CD4-positive, alpha-beta T cell treated with Interleukin-15 for 1 hour (primary cell): ENCODE measurements around the gene CFAP299.
"Not testable (repeated sequence)": the region's sequence is repeated elsewhere in the genome, so short reads cannot be mapped to it uniquely, and the experiment has no call there.

Experiments
- DNase-seq: peaks from one replicate; pipeline ENCODE4 v3.0.0-alpha.2; 2020

The CFAP299 gene

DNA sequence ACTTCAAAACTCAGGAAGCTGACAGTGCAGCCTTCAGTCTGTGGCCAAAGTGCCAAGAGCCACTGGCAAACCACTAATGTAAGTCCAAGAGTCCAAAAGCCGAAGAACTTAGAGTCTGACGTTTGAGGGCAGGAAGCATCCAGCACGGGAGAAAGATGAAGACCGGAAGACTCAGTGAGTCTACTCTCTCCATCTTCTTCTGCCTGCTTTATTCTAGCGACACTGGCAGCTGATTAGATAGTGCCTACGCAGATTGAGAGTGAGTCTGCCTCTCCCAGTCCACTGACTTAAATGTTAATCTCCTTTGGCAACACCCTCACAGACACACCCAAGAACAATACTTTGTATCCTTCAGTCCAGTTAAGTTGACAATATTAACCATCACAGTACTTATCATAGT, 414.0 kb downstream of the CFAP299 start:
- not testable (repeated sequence) for DNase-seq

DNA sequence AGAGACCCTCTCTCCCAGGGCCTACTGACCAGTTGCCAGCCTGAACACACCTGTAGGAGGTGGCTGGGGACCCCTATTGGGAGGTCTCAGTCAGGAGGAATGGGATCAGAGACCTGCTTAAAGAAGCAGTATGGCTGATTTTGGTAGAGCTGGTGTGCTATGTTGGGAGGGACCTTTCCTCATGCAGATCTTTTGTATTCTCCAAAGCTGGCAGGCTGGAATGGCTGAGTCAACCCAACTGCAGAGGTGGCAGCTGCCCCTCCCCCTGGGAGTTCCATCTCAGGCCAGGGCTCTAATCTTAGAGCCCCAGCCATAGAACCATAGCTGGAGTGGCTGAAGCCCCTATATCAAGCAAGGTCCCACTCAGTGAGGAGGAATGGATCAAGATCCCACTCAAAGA, 415.7 kb downstream of the CFAP299 start:
- no peak for DNase-seq

DNA sequence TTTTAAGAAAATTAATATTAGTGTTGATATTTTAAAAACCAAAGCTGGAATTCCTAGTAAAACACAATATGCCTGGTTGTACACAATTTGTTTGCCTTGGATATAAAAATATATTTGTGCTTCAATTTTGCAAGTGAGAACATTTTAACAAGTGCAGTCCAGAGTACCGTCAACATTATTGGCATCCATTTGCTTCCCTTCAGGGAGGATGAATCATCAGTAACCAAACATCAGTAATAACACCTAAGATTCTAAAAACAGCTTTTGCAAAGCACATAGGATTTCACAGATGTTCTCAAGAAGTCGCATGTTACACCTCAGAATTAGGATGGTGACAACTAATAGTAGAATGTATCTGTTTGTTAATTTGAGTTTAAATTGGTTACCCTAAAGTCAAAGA, 432.4 kb downstream of the CFAP299 start:
- DNase-seq, result no peak

DNA sequence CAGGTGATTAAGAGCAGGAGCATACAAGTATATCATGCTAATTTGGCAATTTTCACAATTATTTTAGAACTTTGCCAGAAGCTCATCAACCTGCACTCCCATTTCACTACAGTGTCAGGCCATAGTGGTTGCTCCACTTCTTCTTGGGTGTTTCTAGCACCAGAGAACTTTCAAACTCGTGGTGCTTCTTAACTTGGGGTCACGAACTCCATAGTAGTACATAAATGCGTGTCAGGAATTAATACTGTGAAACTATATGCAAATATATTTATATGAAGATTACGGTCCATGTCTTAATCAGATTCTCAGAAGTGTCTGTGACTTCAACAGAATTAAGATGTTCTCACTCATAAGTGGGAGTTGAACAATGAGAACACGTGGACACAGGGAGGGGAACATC, 440.6 kb downstream of the CFAP299 start:
- no peak for DNase-seq

DNA sequence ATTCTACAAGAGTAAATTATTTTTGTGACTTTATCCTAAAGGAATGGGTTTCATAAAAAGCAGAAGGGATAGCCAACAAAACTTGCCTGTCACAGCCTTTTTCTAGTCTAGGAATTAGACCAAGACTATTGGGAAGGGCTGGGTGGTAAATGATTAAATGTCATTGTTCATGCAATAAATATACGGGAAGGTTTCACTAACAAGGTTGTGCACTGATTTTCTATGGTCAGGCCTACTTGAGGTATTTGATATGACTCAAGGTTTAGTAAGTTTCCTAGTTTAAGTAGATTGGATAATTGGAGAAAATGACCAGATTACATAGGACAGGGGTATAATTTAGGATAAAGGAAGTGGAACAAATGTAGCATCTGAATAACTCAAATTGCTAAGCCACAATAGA, 445.9 kb downstream of the CFAP299 start:
- DNase-seq, result no peak

DNA sequence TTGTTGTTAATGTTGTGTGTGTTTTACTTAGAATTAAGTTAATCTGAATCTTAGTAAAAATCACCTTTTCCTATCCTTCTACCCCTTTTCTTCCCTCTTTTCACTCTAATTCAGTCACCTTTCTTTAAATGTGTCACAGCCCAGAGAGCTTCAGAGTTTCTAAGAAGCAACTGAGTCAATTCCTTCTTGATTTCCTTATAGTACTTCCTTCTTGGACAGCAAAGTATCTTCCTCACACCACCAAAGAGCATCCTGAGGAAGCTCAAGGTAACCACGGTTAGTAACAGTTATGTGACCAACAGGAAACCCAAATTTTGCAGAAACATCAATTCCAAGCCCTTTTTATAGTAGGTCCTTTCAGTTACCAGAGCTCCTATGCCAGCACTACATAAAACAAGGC, 451.8 kb downstream of the CFAP299 start:
- no peak for DNase-seq

DNA sequence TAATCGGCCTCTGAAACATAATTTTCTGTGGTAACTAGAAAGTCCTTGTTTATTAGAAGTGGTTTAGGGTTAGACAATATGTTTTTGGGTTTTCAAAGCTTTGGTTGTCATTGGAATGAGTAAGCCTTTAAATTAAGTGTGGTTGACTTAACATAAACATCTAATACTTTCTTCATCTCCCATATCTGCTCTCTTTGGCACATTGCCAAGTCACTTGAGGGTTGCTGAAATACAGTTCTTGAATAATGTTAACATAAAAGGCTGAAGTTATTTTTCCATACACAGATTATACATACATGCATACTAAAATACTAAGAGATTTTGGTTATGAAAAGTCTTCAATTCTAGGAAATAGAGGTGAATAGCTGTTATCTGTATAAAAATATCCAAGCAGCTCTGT, 453.3 kb downstream of the CFAP299 start:
- no peak for DNase-seq

DNA sequence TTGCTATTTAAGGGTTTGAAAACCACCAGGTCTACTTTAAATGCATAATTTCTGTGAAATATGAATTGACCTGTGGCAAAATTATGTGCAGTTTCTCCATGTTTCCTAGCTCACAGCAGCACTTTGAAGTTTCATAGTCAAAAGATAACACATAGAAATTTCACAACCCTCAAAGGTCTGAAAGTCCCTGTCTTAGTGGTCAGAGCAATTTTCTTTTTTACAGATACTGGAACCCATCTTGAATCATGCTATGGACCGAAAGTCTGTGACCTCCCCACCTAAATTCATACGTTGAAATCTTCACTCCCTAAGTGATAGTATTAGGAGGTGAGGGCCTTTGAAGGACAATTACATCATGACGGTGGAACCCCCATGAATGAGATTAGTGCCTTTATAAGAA, 454.6 kb downstream of the CFAP299 start:
- no peak for DNase-seq

DNA sequence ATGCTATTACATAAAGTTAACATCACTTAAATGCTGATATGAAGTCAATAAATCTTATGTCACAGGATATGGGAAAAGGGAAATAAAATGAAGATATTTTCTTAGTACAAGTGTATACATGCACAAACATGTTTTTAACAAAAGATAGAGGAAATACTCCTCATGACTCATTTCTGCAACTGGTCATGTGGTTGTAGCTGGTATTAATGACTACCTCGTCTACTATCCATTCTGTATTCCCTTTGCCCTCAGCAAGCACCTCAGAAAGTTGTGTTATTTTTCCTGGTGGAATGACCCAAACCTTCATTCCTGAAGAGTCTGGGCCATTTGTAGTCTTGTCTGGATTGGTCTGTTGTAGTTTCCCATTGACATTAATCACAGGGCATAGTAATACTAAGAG, 458.1 kb downstream of the CFAP299 start:
- DNase-seq, result not testable (repeated sequence)

DNA sequence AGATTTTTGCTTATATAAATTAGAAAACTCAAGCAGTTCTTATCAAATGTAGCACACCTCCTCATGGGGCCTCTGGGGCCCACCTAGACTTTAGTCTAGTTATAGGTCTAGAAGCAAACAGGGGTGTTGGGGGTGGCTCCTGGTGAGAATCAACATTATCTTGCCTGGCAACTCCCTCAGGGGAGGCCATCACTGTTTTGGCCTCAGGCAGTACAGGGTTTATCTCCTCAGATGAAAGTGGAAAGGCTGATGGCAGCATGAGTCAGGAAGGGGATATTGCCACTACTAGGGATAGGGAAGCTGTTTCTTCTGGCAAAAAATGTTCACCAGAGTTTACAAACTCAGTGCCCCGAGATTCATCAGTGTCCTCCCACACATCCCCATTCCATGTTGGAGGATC, 462.6 kb downstream of the CFAP299 start:
- no peak for DNase-seq

DNA sequence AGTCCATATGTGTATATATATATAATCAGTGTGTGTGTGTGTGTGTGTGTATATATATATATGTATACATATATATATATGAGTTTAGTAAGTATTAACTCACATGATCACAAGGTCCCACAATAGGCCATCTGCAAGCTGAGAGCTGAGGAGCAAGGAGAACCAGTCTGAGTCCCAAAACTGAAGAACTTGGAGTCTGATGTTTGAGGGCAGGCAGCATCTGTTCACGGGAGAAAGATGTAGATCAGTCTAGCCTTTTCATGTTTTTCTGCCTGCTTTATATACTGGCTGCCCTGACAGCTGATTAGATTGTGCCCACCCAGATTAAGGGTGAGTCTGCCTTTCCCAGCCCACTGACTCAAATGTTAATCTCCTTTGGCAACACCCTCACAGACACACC, 465.2 kb downstream of the CFAP299 start:
- not testable (repeated sequence) for DNase-seq

DNA sequence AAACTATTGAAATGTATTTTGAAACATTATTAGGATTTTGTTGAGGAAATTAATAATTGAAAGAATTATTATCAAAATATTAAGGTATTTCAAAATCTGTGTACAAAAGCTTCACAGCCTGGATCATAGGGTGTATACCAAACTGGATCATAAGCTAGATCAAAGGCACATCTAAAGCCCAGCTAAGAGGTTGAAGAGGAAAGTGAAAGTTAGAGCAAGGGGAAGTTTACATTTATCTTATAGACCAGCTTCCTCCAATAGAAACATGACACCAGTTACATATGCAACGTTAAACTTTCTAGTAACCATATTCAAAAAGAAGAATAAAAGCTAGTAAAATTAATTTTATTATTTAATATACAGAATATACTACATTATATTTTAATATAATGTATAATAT, 467.8 kb downstream of the CFAP299 start:
- DNase-seq, result no peak

DNA sequence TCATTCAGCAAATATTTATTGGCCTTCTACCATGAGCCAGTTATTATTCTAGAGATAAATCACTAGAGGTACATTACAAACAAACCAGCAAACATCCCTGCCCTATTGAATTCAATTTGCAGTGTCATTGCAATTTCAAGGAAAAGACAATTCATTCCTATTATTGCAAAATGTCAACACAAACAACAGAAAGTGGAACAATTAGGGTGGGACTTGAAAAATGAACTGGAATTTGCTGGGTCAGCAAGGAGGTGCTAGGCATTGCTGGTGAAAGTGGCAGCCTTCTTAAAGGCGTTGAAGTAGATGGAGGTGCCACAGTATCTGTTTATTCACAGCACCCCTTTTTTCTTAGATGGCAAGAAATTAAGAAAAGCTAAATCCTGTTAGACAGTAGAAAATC, 470.9 kb downstream of the CFAP299 start:
- DNase-seq, result no peak

DNA sequence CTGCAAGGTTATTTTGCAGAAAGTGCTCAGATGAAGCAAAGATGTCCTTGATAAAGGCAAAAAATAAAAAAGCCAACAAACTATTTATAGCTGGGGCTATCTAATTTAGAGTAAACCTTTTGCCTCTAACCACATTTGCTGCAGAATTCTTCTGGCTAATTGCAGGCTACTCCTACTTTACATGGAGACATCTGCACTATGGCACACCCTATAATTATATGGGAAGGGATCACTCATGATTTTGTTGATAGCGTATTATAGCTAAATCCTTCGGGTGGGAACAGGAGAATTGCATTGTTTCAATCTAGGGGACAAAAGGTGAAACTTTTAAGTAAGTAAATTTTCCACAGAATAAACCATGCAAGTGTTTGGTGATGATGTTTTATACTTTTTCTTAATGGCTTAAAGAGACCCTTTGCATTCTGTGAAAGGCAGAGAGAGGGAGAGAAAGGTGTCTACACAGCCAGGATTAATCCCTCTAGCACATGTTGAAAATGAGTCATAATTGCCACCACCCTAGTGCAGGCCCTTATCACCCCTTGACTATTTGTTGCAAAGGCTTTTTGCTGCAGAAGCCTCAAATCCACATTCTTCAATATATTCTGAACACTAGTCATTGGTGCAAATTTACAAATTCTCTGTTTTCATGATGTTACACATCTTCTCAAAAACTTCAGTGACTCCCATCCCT, 473.7 kb downstream of the CFAP299 start:
- no peak for DNase-seq

DNA sequence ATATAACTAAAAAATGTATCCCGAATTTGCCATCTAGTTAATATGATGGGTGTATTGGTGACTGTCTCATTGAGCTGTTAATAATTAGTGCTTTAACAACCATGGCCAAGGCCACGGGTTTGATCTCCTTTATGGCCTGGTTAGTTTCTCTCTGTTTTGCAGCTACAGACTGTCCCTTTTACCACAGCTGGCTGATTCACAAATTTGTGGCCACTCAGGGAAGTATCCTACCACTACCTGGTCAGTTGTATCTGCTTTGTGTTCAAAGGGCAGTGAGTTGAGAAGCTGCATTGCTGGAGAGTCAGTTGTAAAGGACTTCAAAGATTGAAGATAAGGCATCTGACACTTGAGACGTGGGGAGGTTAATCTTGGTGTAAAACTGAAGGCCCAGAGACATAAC, 475.9 kb downstream of the CFAP299 start:
- DNase-seq, result no peak

DNA sequence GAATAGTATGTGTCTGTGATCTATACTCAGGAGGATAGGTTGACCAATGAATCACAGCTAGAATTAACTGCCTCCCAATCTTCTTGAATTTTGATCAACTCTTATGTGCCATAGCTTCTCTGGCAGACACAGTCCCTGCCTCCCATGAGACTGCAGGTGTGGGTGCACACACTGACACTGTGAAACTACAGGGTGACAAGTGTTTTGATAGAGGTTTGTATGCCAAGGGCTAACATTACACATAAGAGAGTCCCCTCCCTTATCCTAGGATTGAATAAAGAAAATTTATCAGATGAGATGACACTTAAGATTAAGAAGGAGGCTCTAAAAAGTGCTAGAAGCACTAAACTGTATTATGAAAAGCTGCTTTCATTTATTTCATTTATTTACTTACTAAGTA, 476.6 kb downstream of the CFAP299 start:
- DNase-seq, result no peak

DNA sequence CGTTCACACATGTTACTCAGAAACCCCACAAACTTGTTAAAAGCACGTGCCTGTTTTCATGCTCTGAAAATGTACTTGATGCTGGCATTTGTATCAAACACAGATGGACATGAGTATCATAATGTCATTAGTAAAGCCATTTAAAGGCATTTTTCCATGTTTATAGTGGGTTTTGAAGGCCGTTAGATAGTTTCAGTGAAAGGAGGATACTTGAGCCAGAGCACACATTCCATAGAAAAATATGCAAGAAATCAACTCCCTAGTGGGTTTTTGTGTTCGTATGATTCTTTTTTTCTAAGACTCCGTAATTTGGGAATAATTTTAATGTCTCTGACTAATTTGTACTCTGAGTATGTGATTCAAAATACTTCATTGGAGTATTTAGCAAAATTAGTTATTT, 478.7 kb downstream of the CFAP299 start:
- DNase-seq, result no peak

DNA sequence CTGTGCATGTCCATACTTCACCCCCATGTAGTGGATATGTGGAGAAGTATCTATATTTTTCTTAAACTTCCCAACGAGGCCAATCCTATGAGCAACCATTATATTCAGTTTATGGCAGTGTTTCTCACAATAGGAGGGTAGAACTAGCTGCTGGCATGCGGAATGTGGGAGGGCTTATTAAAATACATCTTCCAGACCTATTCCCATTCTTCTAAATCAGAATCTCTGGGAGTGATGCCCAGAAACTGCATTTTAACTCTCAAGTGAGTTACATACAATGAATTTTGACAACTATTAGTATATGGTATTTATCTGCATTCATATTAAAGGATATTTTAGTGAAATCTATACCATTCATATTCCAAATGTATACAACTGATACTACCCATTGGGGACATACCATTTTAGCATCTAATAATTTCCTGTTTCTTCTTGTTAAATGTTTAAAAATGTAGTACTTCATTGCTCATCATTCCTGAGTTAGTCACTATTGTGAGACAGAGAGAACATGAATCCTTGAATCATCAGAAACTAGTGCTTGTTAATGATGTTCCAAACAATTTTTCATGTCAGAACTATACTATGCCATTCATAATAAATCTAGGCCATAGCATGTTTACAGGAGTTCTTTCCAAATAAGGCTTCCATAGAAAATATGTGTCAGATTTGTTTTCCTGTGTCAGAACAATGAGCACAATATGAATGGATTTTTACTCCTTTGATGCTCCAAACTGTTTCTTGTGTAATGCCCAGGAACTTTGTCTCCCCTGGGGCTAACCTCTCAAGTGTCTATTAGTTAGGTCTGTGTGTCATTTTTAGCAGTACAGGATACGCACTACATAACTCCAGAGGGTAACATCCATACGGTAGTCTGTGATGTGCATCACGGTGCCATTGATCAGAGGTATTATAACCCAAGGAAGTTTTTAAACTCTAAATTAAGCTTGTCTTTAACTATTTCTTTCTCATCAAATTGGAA, 496.1 kb downstream of the CFAP299 start:
- DNase-seq, result no peak

DNA sequence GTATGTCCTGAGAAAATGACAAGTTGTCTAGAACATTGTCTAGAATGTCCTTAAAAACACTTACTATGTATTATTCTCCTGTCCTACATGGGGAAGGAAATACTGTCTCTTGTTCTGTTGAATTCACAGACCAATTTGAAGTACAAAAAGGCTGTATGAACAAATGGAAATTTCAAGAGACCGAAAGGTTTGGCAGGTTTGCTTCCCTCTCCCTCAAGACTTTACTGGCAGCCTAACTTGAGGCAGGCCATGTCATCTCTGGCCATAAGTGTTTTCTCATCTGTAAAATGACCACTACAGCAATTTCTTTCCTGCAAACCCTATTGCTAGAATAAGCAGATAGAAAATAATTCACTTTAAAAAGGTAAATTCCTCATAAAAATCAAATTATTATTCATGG, 503.8 kb downstream of the CFAP299 start:
- DNase-seq, result no peak

DNA sequence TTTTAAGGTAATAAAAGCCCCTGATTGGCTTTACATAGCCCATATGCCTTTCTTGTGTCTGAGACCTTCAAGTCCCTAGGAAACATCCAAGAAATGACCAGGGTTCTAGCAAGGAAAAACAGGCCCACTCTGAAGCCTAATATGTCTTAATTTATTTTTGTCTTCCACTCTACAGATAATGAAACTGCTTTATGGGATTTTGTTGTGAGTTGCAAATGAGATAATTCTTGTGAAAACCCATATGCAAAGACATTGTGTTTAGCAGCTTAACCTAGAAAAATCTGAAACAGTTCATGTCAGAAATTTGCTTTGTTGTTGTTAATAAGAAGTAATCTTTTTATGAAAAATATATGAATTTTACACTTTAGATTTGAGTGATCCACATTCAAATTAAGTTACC, 504.3 kb downstream of the CFAP299 start:
- no peak for DNase-seq

DNA sequence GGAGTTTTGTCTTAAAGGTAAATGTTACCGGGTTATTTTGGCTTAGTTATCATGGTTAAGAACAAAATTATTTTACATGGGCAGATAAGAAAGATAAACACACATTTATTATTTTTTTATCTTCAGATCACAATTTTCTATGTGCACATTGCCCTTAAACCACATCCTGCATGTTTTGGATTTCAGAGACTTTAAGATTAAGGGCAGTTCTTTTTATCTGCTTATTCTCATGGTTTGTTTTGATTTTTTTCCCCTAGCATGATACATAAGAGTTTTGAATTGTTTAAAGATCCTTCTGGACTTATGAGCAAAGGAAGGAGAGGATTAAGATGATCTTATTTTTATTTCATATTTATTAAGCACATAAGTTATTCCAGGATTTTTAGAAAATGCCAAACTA, 504.9 kb downstream of the CFAP299 start:
- no peak for DNase-seq

DNA sequence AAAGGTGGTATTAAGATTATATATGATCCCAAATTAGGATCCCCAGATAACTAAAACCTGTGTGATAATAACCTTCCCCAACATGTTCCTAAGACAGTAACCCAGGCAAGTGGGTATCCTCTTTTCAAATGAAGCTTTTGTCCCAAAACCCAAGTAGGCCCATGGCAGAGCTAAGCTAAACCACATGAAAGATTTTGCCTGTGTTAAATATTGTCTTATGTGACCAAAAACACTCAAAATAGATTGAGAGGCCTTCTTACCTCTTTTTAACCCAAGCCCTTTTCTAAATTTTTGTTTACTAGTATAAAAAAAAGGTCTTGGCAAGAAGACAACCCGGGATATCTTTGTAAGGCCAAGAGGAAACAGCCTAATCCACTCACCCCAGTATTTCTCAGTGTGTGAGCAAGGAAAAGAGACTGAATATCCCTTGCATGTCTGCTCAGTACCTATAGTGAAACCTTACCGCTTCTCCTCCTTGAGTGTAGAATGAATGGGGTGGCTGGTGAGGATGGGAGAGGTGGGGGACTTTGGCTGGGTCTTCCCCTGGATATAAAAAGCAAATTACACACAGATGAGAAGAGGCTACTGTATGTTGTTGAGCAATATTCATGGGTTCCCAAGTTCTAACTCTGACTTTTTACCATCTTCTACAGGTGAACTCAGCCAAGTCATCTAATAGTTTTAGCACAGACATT, 506.2 kb downstream of the CFAP299 start:
- DNase-seq, result no peak

DNA sequence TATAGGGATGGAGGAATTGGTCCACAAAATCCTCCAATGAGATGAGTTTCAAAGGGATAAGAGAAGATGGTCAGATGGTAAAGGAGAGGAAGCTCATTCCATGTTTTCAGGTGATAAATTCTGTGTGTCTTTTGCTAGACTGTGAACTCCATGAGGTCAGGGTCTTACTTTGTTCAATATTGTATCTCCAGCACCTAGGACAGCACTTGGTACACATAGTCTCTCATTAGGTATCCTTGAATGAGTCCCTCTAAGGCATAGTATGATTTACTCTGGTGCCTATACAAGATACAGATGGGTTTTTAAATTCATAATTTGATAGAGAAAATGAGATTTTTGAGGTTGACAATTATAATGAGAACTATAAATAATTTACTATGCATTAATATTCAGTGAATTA, 510.7 kb downstream of the CFAP299 start:
- DNase-seq, result no peak

DNA sequence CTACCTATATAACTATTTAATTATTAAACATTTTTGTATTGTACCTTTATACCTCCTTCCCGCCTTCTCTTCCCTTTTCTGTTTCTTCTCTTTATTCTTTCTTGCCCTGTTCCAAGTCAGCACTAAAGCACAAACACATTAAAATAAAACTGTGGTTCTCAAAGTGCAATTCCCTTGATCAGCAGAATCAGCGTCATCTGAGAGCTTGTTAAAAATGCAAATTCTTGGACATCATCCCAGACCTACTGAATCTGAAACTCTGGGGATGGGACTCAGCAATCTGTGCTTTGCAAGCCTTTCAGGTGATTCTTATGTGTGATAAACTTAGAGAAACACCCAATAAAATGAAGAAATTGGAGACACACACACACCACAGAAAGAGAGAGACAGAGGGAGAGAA, 516.5 kb downstream of the CFAP299 start:
- DNase-seq, result no peak
